Adipocyte (in vitro differentiated cells): ENCODE data around the gene HECW1.

Source experiments
- DNase-seq: peaks from one replicate; pipeline ENCODE4 v3.0.0-alpha.2; 2015; ENCODE audit warnings: low read depth
- H3K27me3 ChIP-seq: replicated peaks from 2 replicates; pipeline ENCODE4 v1.7.0; 2013; ENCODE audit warnings: mild to moderate bottlenecking, low read length, moderate library complexity; ENCODE audit not compliant: control insufficient read depth, insufficient read depth
- H3K36me3 ChIP-seq: 2 replicates; pipeline ENCODE4 v1.7.0; 2013; ENCODE audit warnings: low read length, mild to moderate bottlenecking, moderate library complexity; ENCODE audit not compliant: control insufficient read depth, insufficient read depth, severe bottlenecking
- H3K4me1 ChIP-seq: 2 replicates; pipeline ENCODE4 v1.7.0; 2013; ENCODE audit warnings: mild to moderate bottlenecking, low read length, moderate library complexity; ENCODE audit not compliant: control insufficient read depth, insufficient read depth
- H3K4me3 ChIP-seq: 2 replicates; pipeline ENCODE4 v1.7.0; 2013; ENCODE audit warnings: mild to moderate bottlenecking, low read length, moderate library complexity
- H3K9ac ChIP-seq: 2 replicates; pipeline ENCODE4 v1.7.0; 2013; ENCODE audit warnings: mild to moderate bottlenecking, low read length, moderate library complexity
- H3K9me3 ChIP-seq: 2 replicates; pipeline ENCODE4 v1.7.0; 2013; ENCODE audit warnings: mild to moderate bottlenecking, low read length, moderate library complexity; ENCODE audit not compliant: control insufficient read depth

Gene HECW1

GRCh38 chr7:43273939-43274719 lies 161.7 kb downstream of the HECW1 start:
- Histone ChIP-seq H3K9ac (no peak overlapping the region), H3K4me1 (no peaks in the 10 kb centered on the region), H3K9me3 (peaks cover 19% of the 10 kb centered on the region), H3K36me3 (no peaks in the 10 kb centered on the region), H3K4me3 (no peak overlapping the region), H3K27me3 (no peaks in the 10 kb centered on the region)
- no peak for DNase-seq

DNA sequence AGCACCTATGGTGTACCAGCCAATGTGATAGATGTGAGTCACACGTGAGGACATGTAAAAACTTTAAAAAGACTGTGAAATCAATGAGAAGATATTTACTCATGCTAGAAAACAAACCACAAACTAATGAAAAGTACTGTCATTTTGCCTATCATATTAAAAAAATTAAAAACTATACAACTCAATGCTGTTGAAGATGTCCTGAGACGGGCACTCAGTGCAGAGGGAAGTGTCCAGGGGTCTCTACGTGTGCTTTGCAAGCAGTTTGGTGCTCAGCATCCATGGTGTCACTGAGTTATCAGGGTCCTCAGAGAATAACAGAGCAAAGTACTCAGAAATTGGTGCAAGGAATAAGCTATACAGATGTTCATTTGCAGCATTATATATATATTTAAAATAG lies 162.3 kb downstream of the HECW1 start:
- Histone ChIP-seq H3K9ac (no peak overlapping the region), H3K4me3 (no peak overlapping the region), H3K27me3 (peaks cover 1% of the 10 kb centered on the region), H3K36me3 (no peaks in the 10 kb centered on the region), H3K9me3 (peaks cover 19% of the 10 kb centered on the region), H3K4me1 (no peaks in the 10 kb centered on the region)
- DNase-seq: no peak

- no peak for DNase-seq
- Histone ChIP-seq H3K27me3 (peaks cover 19% of the 10 kb centered on the region), H3K9ac (no peak overlapping the region), H3K4me1 (no peaks in the 10 kb centered on the region), H3K36me3 (no peaks in the 10 kb centered on the region), H3K9me3 (peaks cover 13% of the 10 kb centered on the region), H3K4me3 (no peak overlapping the region)
These were observed 164.1 kb downstream of the HECW1 start for GRCh38 chr7:43276547-43276946.

DNA sequence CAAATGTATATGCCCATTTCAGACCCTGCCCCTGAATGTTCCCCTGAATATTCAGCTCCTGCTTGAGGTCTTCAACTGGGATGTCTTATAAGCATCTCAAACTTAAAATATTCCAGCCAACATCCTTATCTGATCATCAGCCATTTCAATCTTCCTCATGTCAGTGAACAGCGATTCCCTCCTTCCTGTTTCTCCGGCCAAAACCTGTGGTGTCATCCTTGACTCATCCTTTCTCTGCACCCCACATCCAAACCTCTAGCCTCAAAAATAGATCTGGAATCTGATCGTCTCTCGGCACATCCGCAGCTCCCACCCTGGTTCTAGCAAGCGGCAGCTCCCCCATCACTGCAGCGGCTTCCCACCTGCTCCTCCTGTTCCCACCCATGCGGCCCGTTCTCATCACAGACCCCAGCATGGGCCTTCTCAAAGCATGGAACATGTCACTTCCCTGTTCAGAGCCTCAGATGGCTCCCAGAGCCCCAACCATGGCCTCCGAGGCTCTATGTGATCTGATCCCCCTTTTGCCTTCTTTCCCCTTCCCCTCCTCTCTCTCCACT lies 165.7 kb downstream of the HECW1 start:
- H3K36me3 ChIP-seq: no peaks in the 10 kb centered on the region

GRCh38 chr7:43281268-43281667 lies 168.8 kb downstream of the HECW1 start:
- Histone ChIP-seq H3K9ac (no peak overlapping the region), H3K9me3 (no peaks in the 10 kb centered on the region), H3K27me3 (peaks cover 22% of the 10 kb centered on the region), H3K4me3 (no peak overlapping the region), H3K36me3 (no peaks in the 10 kb centered on the region), H3K4me1 (no peaks in the 10 kb centered on the region)
- no peak for DNase-seq

More for the DNA sequence above, 165.7 kb downstream of the HECW1 start:
- no peak overlapping the region for H3K9ac ChIP-seq
- H3K9me3 ChIP-seq: no peaks in the 10 kb centered on the region
- no peak for DNase-seq
- no peaks in the 10 kb centered on the region for H3K4me1 ChIP-seq
- H3K27me3 ChIP-seq: peaks cover 22% of the 10 kb centered on the region
- H3K4me3 ChIP-seq: no peak overlapping the region

DNA sequence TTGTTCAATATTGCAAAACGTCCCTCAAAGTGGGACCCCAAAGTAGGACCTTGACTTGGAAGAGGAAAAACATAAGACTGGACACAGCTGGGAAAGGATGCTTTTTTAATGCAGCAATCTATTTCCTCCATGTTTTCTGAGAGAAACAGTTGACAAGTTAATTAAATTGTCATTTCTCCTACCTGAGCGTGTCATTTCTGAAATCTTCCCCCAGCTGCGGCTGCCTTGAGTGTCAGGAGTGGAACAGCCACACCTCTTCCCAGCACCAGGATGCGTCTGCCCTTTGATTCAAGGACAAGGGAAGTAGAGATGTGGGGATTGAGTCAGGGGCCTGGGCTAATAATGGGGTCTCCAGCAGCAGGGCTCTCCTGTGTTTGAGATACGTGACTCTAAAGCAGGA lies 171.3 kb downstream of the HECW1 start:
- H3K9ac ChIP-seq: no peak overlapping the region
- no peak for DNase-seq
- peaks cover 29% of the 10 kb centered on the region for H3K27me3 ChIP-seq
- H3K4me1 ChIP-seq: no peaks in the 10 kb centered on the region
- no peaks in the 10 kb centered on the region for H3K9me3 ChIP-seq
- H3K36me3 ChIP-seq: no peaks in the 10 kb centered on the region
- H3K4me3 ChIP-seq: no peak overlapping the region

GRCh38 chr7:43289826-43290225 lies 177.4 kb downstream of the HECW1 start:
- DNase-seq: no peak
- H3K9me3 ChIP-seq: peaks cover 17% of the 10 kb centered on the region
- peaks cover 10% of the 10 kb centered on the region for H3K4me1 ChIP-seq

DNA sequence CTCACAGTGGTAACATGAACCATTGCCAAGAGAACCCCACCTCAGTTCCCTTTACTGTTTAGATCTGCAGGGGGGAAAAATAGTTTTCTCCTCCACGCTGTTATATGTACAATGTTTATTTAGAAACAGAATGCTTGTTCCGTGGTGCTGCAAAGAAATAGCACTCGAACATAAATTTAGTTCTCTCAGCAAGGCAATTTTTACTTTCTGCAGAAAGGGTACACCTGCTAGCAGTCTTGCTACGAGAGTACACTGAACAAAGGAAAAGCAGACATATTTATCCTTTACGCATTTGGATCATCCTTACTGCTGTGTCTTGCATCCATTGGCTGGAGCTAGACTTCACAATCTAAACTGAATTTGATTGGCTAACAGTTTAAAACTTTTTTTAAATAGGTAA lies 178.5 kb downstream of the HECW1 start:
- Histone ChIP-seq H3K4me1 (peaks cover 10% of the 10 kb centered on the region), H3K36me3 (no peaks in the 10 kb centered on the region), H3K27me3 (peaks cover 7% of the 10 kb centered on the region), H3K9me3 (peaks cover 17% of the 10 kb centered on the region), H3K9ac (no peak overlapping the region), H3K4me3 (no peak overlapping the region)
- DNase-seq: no peak

More at GRCh38 chr7:43289826-43290225, 177.4 kb downstream of the HECW1 start:
- no peak overlapping the region for H3K9ac ChIP-seq
- H3K27me3 ChIP-seq: peaks cover 7% of the 10 kb centered on the region
- H3K4me3 ChIP-seq: no peak overlapping the region
- no peaks in the 10 kb centered on the region for H3K36me3 ChIP-seq

GRCh38 chr7:43291789-43292188 lies 179.3 kb downstream of the HECW1 start:
- H3K9me3 ChIP-seq: peaks cover 17% of the 10 kb centered on the region

DNA sequence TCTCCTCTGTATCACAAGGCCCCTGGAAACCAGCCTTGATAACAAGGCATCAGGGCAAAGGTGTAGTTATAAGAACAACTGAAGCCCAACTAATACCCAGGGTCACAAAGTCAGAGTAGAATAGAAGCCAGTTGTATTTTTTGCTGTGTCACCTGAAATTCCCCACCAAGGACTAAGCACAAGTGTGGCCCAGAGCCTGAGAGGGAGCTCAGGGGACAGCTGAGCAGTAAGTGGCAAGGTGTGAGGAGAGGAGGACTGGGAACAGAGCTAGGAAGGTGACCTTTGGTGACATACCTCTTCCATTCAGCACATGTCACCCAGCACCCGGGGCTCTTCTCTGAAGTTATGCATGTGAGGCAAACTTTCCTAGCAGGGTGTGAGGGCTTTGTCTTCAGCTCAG lies 179.9 kb downstream of the HECW1 start:
- Histone ChIP-seq H3K4me1 (peaks cover 20% of the 10 kb centered on the region), H3K36me3 (no peaks in the 10 kb centered on the region), H3K27me3 (peaks cover 6% of the 10 kb centered on the region), H3K9ac (no peak overlapping the region), H3K4me3 (no peak overlapping the region), H3K9me3 (peaks cover 17% of the 10 kb centered on the region)
- no peak for DNase-seq

More at GRCh38 chr7:43291789-43292188, 179.3 kb downstream of the HECW1 start:
- Histone ChIP-seq H3K4me1 (peaks cover 18% of the 10 kb centered on the region), H3K36me3 (no peaks in the 10 kb centered on the region), H3K4me3 (no peak overlapping the region), H3K27me3 (peaks cover 7% of the 10 kb centered on the region), H3K9ac (no peak overlapping the region)
- no peak for DNase-seq

- Histone ChIP-seq H3K4me1 (peaks cover 20% of the 10 kb centered on the region), H3K27me3 (peaks cover 11% of the 10 kb centered on the region), H3K4me3 (no peak overlapping the region), H3K36me3 (no peaks in the 10 kb centered on the region), H3K9ac (no peak overlapping the region), H3K9me3 (peaks cover 17% of the 10 kb centered on the region)
- peak; percentile 11 for DNase-seq
These were observed 181.7 kb downstream of the HECW1 start for GRCh38 chr7:43294080-43294630.
